ELF-1 (cell line): Measurements from ENCODE around the gene CTRL.
A peak's percentile ranks its signal among the peaks of the same experiment; 100 is the strongest.

ENCODE experiments used
- DNase-seq: peaks from one replicate; pipeline ENCODE4 v3.0.0-alpha.2; 2016; ENCODE audit warnings: low read depth, low spot score

Gene CTRL

GRCh38 chr16:67963292-67963661, 31.6 kb upstream of the CTRL start:
- DNase-seq: no peak

GRCh38 chr16:67962135-67962534, 30.5 kb upstream of the CTRL start:
- DNase-seq: no peak

GRCh38 chr16:67961551-67961957, 29.9 kb upstream of the CTRL start:
- DNase-seq: no peak

- no peak for DNase-seq
Observed at GRCh38 chr16:67959536-67960329, 28.1 kb upstream of the CTRL start.

- DNase-seq: no peak
Observed at GRCh38 chr16:67957622-67958021, 26.0 kb upstream of the CTRL start.

- DNase-seq: no peak
Observed at GRCh38 chr16:67954421-67955196, 22.9 kb upstream of the CTRL start.

- no peak for DNase-seq
Observed at GRCh38 chr16:67953641-67954375, 22.1 kb upstream of the CTRL start.

GRCh38 chr16:67951485-67951884, 19.8 kb upstream of the CTRL start:
- no peak for DNase-seq

- no peak for DNase-seq
Observed at GRCh38 chr16:67950335-67950843, 18.7 kb upstream of the CTRL start.

GRCh38 chr16:67949645-67950044, 18.0 kb upstream of the CTRL start:
- no peak for DNase-seq

GRCh38 chr16:67948015-67948414, 16.4 kb upstream of the CTRL start:
- DNase-seq: no peak

GRCh38 chr16:67946966-67947558, 15.4 kb upstream of the CTRL start:
- no peak for DNase-seq

- no peak for DNase-seq
Observed at GRCh38 chr16:67946128-67946569, 14.5 kb upstream of the CTRL start.

GRCh38 chr16:67945392-67945933, 13.8 kb upstream of the CTRL start:
- no peak for DNase-seq

- DNase-seq: no peak
Observed at GRCh38 chr16:67944690-67945391, 13.2 kb upstream of the CTRL start.

GRCh38 chr16:67943619-67944504, 12.2 kb upstream of the CTRL start, which contains the start of gene LCAT:
Gene LCAT, minus strand, starts transcription at chr16:67944120. Its CDS starts 19 bp downstream, at chr16:67944101.
- DNase-seq: no peak

- no peak for DNase-seq
Observed at GRCh38 chr16:67943256-67943618, 11.6 kb upstream of the CTRL start.

GRCh38 chr16:67942510-67943255, 11.0 kb upstream of the CTRL start:
- DNase-seq: no peak

GRCh38 chr16:67942200-67942509, 10.5 kb upstream of the CTRL start:
- peak; percentile 75 for DNase-seq
